Activated CD4-positive, alpha-beta T cell treated with anti-CD3 and anti-CD28 coated beads, Interleukin-10, Interleukin-2, amounts not matched to agents 100 ng/mL and 50 ng/mL, durations not matched to agents 16 hours and 8 hours (primary cell): ENCODE data around the gene GRIK4.

ENCODE experiments used
- DNase-seq: peaks from one replicate; pipeline ENCODE4 v3.0.0-alpha.2; 2020

Gene GRIK4

DNA sequence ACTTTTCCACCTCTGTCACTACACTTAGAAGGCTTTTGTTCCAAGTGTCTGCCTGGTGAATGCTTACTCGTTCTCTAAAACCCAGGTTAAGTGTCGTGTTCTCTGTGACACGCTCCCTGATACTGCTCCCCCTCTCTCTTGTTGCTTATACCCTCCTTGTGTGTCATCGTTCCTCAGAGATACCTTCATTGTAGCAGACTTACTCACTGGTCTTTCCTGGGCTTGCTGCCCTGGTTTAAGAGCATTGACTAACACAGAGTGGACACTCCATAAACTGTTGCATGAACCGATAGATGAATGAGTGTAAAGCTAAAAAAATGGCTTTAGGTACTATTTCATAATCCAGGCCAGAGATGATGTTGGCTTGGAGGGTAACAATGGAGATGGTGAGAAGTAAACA lies 171.3 kb downstream of the GRIK4 start:
- DNase-seq = no peak

DNA sequence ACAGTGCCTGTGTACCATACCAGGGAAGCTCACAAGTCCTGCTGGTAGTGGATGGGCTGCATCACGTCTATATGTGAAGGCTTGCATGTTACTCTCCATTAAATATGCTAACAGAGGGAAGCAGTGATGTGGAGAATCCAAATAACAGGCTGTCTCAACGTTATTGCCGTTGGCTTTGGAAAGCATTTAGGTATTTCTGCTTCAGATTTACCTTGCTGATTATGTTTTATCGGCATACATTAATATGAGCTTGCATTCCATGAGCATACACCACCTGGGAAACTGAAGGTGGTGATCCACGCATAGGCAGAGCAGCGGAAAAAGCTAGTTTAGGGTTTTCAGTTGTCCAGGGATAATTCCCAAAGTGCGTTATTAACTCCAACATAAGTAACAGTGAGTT lies 175.0 kb downstream of the GRIK4 start:
- DNase-seq = no peak

DNA sequence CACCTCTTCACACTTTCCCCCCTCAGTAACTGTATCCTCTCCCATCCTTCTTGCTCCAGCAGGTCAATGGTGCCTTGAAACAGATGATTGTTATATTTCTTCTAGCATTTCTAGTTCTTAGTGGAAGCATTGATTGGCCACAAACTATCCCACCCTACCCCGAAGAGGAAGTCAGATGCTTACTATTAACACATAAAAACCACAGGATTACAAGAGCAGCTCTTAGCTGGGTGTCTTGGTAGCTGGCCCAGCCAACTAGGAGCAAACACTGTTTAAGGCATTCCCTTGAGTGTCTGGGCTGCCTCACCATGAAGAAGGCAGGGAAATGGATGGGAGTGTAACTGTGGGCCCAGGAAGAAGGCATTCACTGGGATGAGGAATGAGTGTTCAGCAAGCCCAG lies 176.6 kb downstream of the GRIK4 start:
- DNase-seq = no peak

DNA sequence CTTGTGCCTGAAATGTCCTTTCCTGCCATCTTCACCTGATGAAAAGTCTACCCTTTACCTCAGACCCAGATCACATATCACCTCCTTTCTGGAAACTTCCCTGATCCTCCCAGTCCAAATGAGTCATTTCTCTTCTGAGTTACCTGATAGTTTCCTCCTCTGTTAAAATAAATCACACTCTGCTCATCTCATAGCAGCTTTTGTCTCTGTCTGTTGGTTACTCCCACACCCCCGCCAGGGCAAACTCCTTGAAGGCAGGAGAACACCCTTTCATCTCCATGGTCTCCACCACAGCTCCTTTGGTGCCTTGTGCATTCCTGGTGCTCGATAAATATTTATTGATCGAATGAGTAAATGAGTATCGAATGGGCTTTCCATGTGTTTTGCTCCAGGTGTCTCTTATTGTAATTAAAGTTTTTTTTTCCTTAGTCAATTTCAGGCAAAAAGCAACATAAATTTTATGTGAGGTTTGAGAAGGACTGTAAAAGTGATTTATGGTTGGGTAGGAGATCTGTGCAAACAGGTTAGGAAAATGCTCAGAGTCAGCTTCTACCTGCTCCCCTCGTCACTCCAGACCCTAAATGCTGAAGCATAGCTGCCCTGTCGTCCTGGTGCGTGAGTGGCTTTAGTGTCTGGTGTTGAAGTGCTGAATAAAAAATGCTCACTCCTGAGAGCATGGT lies 178.2 kb downstream of the GRIK4 start:
- DNase-seq = no peak

DNA sequence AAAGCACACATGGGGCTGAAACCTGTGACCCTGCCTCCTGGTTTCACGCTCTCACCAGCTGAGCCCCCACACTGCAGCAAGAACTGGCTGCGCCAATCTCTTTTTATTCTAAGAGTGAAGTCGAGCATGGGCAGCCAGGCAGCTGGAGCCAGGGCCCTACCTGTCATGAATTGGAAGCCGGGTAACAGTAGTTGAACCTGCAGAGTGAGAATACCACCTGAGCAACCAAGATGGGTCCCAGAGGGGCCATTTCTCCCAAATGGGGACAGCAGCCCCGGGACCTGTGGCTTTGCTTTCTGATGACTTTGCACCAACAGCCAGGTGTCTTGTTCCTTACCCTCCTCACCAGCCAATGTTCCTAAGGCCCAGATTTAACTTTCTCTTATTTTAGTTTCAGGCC lies 178.9 kb downstream of the GRIK4 start:
- no peak for DNase-seq

DNA sequence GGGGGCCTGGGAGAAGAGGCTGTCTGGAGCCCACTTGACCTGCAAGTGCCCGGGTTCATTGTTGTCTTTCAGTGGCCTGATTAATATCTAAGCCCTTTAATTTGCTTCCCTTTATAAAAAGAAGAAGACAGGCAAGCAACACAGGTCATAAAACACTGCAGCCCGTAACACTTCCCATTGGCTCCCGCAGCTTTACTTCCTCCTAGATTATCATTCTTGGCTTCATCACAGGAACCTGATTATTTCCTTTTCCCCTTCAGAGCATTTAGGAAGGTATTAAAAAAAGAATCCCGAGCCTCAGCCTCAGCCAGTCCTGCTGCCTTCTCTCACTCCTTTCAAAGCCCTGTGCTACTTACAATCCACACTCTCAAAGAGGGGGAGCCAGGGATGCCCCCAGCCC lies 183.2 kb downstream of the GRIK4 start:
- DNase-seq = no peak

DNA sequence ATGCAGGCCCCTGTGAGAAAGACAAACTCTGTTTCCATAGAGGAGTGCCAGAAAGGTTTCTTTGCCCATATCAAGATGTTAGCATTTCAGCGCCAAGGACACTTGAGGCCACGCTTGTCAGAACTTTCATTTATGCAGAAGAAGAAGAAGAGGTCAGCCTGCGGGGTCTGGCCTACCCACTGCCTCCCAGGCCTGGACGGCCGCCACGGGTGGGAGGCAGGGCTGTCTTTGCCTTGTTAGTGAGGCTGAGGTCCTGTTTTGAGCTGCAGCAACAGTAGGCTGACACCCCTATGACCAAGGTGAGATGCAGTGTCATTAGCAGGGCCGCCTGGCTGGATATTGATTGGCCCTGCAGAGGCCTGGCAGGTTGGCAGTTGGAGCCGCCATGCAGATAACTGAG lies 183.9 kb downstream of the GRIK4 start:
- DNase-seq = no peak

DNA sequence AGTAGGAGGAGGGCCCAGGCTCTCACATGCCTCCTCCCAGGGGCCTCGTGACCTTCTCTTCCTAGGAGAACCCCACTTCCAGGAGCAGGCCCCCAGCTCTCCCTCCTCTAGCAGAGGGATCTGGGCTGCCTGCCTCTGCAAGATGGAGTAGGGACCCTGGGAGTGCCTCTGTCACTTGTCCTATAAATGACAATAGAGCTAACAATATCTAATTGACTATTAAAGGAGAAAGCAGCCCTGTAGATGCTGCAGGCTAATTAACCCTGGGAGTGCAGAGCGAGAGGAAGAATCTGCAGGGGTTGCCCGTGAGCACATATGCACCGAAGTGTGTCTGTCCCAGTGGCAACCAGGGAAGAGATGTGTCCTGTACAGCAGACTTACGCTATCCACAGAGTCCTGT lies 184.4 kb downstream of the GRIK4 start:
- DNase-seq = no peak

DNA sequence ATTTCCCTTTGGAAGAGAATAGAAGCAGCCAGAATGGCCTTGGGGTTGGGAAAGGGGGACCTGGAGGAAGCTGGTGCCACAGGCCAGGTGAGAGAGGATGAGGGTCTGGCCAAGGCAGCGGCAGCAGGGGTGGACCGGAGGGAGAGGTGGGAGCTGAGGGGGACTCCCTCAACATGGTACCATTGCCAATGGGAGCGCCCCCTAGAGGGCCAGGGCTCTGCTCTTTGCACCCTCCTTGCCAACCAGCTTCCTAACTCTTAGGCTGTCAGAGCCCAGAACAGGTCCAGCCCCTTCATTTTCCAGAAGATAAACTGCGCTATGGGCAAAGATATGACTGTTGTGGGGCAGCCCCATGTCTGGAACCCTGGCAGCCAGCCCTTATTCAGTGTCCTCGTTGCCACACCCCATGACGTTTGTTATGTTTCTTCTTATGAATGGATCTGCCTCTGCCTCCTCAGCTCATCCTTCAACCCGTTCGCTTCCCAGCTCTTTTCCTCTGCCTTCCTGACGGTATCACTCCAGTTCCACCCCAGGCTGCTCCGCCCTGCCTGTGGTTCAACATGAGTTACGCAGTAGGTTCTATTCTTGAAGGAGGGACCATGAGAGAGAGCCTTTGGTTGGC lies 185.2 kb downstream of the GRIK4 start:
- no peak for DNase-seq

DNA sequence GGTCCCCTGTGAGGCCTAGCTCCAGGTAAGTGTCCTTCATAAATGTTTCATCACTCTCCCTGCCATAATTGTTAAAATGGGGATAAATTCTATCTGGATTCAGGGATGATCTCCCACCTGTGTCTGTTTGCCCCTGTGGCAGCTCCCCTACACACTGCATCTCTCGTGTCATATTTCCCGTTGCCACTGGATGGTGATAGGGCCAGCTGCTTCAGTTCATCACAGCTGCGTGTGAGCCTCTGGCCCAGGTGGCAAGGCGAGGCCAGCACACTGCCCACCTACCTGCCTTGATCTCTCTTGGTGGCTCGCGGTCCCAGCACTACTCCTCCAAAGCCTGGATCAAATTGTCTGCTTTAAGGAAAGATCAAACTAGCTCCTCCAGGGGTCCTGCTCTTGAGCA lies 187.4 kb downstream of the GRIK4 start:
- DNase-seq = no peak

DNA sequence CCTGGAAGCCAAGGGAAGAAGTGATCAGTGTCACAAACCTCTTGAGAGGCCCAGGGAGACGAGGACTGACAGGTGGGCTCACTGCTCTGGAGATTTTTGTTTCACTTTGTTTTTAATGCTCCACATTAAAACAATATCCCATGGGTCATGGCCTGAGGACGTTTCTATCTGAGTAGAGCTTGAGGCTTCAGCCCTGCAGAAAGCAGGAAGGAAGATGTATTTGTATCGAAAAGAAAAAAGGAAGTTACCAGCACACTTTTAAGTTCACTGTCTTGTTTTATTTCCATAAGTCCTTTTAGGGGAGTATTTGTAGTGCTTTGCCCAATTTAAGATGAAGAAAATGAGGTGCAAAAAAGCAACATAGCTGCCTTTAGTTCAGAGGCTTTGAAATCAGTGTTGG lies 191.1 kb downstream of the GRIK4 start:
- no peak for DNase-seq

DNA sequence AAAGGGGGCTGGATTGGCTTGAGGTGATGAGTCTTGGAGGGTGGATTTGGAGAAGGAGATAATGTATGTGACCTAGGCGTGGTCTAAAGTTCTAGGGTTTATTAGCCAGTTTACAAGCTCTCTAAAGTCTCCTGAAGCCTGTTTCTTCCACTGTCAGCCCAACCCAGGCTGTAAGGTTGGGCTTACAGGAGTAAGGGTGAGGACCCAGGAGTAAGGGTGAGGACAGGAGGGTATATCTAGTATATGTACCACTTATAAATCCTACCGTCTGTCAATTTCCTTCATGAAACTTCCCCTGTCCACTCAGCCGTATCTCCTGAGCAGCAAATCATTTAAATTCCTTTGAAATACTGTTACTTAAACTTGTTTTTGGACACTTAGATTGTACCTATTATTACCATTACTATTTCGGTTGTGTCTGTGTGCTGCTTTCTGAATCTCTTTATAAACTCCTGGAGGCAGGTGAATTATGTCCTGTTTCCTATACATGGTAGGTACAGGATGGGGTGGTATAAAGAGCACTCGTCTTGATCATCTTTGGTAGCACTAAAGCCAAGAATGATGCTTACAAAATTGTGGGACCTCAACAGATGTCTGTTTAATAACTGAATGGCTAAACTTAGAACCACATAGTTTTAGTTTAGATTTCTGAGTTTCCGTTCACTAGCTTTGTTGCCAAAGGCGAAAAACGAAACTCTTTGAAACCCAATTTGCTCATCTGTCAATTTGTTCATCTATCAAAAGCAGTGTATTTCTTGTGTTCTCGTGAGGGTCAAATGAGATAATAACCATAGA lies 192.0 kb downstream of the GRIK4 start:
- no peak for DNase-seq

DNA sequence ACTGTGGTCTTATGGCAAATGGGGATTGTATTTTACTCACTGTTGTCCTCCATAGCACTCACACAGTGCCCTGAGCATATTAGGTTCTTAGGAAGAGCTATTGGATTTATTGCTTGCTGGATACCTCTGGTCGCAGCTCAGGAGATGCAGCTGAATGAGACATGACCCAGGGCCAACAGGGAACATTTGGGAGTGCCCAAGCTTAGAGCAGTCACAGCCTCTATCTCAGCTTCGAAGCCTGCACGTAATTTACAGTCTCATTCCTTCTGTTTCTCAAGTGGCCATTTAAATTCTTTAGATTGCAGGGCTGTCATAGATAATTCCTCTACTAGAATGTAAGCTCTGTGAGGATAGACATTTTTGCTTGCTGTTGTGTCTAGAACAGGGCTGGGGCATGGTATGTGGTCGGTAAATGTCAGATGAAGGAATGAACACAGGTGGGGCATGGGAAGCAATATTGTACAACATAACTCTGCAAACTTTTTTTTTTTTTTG lies 192.8 kb downstream of the GRIK4 start:
- DNase-seq = no peak

DNA sequence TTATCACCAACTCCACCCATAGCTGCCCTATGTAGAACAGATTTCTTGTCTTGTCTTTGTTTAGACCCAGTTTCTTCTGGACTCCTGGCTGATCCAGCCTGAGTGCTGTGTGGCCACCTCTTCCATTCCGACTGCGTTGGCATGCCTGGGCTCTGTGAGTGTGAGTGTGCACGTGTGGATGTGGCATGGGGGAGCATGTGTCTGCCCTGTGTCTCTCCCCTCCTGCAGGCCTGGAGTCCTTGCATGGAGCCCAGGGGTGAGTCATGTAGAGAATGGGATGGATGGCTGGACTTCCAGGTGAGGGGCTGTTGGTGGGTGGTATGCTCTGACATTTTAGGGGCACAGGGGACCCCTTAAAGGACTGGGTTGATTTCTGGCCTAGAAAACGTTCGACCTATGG lies 194.7 kb downstream of the GRIK4 start:
- DNase-seq = no peak

DNA sequence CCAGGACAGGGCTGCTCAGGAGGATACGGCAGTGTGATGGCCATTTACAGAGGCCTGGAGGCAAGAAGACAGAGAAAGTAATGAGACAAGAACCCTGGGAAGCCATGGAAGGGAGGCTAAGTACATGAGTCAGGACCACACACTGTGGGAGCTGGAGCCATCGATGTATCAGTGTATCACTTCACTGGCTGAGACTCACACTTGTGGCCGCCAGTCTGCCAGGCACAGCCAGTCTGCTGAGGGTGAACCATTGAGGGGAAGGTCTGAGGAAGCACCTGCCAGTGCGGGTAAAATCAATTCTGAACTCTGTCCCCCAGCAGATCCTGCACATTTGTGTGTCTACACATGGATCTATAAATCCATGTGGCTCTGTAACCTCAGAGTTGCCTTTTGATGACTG lies 195.6 kb downstream of the GRIK4 start:
- DNase-seq = no peak

DNA sequence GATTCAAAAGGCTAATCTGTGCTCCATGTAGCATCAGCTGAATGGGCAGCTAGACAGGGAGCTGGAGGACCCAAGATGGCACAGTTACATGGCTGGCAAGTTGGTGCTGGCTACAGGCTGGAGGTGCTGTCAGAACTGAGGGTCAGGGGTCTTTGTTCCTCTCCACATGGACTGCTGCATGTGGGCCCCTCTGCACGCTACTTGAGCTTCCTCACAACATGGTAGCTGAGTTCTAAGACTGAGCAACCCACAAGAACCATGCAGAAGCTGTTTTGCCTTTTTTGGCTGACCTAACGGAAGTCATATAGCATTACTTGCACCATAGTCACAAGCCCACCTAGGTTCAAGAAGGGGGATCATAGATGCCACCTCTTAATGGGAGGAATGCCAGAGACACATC lies 196.1 kb downstream of the GRIK4 start:
- DNase-seq = no peak

DNA sequence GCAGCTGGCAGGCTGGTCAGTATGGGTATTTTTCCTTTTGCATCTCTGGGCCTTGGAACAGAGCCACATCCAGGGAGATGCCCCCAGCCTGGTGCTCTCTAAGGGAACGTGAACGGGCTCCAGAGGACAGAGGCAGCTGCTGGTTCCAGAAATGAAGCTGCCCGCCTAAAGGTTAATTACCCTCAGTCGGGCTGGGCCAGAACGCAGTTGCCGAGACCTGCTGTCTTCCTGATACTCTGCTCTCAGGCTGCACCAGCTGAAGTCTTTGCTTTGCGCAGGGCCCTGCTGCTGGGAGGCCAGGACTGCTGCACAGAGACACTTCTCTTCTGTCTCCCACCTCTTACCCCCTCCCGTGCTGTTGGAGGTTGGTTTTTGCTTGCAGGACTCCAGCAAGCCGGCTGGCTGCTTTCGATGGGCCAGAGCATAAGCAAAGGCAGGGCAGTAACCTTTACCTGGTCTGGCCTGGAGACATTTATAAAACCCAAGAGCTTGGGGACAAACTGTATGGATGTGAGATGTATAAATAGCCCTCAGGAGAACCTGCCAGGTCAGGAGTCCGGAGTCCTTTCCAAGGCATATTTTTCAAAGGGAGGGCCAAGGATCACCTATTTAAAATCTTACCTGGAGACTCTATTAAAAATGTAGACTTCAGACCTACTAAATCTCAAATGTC lies 197.1 kb downstream of the GRIK4 start:
- no peak for DNase-seq

DNA sequence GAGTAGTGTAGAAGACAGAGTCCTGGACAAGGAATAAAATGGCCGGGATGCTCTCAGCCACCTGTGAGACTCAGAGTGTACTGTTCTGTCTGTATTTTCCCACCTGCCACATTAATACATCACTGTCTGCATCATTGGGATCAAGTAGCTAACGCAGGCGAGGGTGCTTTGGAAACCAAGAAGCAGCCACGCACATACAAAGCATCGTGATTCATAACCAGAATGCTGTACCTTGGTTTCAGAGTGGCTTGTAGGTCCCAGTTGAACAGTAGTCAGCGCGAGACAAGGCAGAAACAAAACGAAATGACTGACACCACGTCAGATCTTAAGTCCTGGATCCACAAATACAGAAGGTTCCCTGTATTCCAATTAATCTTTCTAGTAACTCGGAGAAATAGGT lies 198.3 kb downstream of the GRIK4 start:
- peak; percentile 4 for DNase-seq

DNA sequence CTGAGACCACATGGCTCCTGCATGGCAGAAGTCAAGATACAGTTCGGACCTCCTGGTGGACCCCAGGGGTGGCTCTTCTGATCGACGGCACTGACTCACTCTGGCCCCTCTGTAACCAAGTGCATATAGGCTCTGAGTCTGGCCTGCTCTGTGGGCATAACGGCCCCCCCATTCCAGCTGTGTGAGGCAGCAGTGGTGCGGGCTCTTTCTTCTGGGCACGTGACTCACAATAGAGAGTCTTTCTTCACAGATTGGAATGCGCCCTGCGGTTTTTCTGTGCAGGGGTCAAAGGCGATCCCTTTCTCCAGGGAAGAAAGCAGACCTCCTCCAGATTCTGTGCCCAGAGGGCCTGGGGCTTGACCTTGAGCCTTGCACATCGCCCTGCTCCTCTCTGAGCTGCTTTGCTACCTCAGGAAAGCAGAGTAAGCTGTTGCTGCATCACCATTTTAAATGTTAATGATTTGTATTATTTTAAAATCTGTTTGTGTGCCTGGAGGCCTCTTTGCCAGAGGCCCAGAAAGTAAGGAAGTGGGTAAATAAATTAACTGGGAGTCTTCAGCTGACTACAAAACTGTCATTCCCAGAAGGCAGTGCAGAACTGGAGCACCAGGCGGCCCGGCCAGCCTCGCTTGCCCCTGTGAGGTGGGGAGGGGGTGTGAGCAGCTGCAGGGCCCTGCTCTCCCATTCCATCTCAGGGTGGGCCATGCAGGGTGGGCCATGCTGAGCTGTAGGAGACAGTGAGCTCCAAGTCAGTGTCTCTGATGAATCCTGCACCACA lies 199.0 kb downstream of the GRIK4 start:
- no peak for DNase-seq

DNA sequence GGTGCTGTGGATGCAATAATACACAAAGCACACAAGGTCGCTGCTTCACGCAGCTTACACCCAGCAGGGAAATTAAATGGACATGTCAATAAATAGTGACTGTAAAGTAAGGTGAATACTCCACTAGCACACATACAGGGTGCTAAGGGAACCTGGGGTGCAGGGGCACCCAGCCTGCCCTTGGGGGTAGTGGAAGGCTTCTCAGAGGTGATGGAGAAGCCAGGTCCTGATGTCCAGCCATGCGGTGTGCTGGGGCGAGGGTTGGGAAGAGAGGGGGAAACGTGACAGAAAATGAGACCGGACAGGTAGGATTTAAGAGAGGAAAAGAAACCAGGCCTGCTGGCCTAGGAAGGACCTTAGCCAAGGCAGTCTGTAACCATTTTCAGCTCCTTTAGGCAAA lies 200.5 kb downstream of the GRIK4 start:
- no peak for DNase-seq

DNA sequence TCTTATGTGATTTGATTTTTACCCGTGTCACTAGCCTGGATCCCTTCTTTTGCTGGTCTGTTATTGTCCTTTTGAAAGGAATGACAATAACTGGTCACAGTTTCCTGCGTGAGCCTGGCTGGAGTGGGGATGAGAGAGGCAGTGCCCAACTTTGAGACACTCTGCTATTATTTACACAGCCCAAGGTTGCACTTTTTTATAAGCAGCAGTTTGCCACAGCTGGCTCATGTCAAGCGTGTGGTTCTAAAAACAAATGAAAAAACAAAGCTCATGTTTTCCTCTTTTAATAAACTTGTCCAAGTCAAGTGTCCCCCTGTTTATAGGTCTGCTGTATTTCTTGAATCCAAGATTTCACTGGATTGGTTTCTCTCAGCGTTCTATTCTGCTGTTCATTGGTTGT lies 201.3 kb downstream of the GRIK4 start:
- no peak for DNase-seq

DNA sequence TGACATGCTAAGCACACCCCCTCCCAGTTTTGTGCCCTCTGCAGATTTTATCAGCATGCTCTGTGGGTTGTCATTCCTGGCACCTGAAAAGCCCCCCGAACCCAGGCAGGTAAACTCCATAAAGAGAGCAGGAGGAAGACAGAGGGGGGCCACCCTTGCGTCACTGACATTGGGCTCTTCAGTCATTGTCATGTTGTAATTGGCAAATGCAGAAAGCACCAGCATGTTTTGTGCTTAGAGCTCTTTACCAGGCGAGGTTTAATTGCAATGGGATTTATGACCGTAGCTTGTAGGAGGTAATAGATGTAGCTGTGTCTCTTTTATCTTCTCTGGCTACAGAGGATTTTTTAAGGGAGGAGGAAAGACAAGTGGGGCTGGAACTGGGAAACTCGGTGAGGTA lies 201.7 kb downstream of the GRIK4 start:
- DNase-seq = no peak

DNA sequence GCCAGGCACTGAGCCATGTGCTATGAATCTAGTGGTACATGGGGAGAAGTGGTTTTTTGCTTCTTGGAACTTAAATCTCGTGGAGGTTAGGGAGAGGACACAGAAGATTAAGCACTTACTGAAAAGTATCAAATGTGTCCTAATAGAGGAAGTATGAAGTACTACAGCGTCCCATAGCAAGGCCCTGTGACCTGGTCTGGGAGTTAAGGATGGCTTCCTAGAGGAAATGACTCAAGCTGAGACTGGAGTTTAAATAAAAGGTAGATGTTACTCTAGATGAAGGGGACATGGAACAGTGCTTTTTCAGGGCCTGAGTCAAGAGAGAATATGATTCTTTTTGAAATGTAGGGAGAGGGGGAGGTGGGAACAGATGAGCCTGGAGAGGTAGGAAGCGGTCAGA lies 202.9 kb downstream of the GRIK4 start:
- no peak for DNase-seq
